Fibroblast of lung (primary cell): ENCODE results near the gene EML4.

Source experiments
- CTCF ChIP-seq, 2 donors: IDR thresholded peaks in 1 of 2; conservative IDR thresholded peaks in 1 of 2; 1 replicate in 1 of 2; 2 replicates in 1 of 2; pipeline ENCODE4 v1.5.1; 2011 to 2012; ENCODE audit warnings: low read length in 2 of 2, control low read depth in 1 of 2, inconsistent platforms in 1 of 2, low read depth in 1 of 2, mild to moderate bottlenecking in 1 of 2
- EZH2 ChIP-seq: IDR thresholded peaks from 2 replicates; pipeline ENCODE4 v1.5.1; 2012; ENCODE audit warnings: low read length, control low read depth, mild to moderate bottlenecking; ENCODE audit errors: missing control alignments

GRCh38 chr2:42372474-42373200 lies 203.5 kb downstream of the EML4 start:
- TF ChIP-seq EZH2 (no peak), CTCF (conservative IDR thresholded peaks at IDR 0.05 in 1 of 2, IDR thresholded peaks at IDR 0.05 in 1 of 2; ENCODE audit: low read depth in 1 of 2, low read length in 2 of 2) (no peak)
